SK-N-SH (cell line): ENCODE measurements around the gene NOP16.

ENCODE experiments used
- CHD2 ChIP-seq: fragments of 150-350 bp; IDR thresholded peaks from 2 replicates; pipeline ENCODE4 v1.6.1; 2018; ENCODE audit warnings: low read length; ENCODE audit not compliant: partially characterized antibody
- FOXJ3 ChIP-seq: sonication (generic); formaldehyde crosslinking; IDR thresholded peaks from 2 replicates; pipeline ENCODE4 v1.5.1; 2020; ENCODE audit warnings: mild to moderate bottlenecking, missing genetic modification reagents
- FOXM1 ChIP-seq: IDR thresholded peaks from 2 replicates; pipeline ENCODE4 v1.4.0; 2012; ENCODE audit warnings: low read depth, mild to moderate bottlenecking
- JUND ChIP-seq: IDR thresholded peaks from 2 replicates; pipeline ENCODE4 v1.4.0; 2012
- MXI1 ChIP-seq: IDR thresholded peaks from 2 replicates; pipeline ENCODE4 v1.6.1; 2012; ENCODE audit warnings: mild to moderate bottlenecking, low read depth, low read length, improper control_type of control experiment
- PBX3 ChIP-seq: IDR thresholded peaks from 2 replicates; pipeline ENCODE4; 2012
- POLR2AphosphoS5 ChIP-seq: IDR thresholded peaks from 2 replicates; pipeline ENCODE4 v1.6.1; 2012; ENCODE audit warnings: low read depth, low read length
- RAD21 ChIP-seq: IDR thresholded peaks from 2 replicates; pipeline ENCODE4 v1.6.1; 2012; ENCODE audit warnings: mild to moderate bottlenecking, low read length
- RXRA ChIP-seq: IDR thresholded peaks from 2 replicates; pipeline ENCODE4 v1.4.0; 2012; ENCODE audit warnings: low read depth, mild to moderate bottlenecking, borderline replicate concordance
- SIN3A ChIP-seq: IDR thresholded peaks from 2 replicates; pipeline ENCODE4 v1.6.1; 2012; ENCODE audit warnings: low read depth, mild to moderate bottlenecking, low read length, moderate library complexity, borderline replicate concordance
- YY1 ChIP-seq: IDR thresholded peaks from 2 replicates; pipeline ENCODE4 v1.4.0; 2012; ENCODE audit warnings: low read depth, mild to moderate bottlenecking
- TF ChIP-seq, protein P1 (sequence below): fragments of 200-600 bp; sonication (generic); IDR thresholded peaks from 2 replicates; pipeline ENCODE4 v1.6.1; 2017; ENCODE audit warnings: antibody characterized with exemption, mild to moderate bottlenecking, moderate library complexity

GRCh38 chr5:176384991-176385390 is 3.4 kb downstream of the NOP16 start:
- TF ChIP-seq, protein P1, sequence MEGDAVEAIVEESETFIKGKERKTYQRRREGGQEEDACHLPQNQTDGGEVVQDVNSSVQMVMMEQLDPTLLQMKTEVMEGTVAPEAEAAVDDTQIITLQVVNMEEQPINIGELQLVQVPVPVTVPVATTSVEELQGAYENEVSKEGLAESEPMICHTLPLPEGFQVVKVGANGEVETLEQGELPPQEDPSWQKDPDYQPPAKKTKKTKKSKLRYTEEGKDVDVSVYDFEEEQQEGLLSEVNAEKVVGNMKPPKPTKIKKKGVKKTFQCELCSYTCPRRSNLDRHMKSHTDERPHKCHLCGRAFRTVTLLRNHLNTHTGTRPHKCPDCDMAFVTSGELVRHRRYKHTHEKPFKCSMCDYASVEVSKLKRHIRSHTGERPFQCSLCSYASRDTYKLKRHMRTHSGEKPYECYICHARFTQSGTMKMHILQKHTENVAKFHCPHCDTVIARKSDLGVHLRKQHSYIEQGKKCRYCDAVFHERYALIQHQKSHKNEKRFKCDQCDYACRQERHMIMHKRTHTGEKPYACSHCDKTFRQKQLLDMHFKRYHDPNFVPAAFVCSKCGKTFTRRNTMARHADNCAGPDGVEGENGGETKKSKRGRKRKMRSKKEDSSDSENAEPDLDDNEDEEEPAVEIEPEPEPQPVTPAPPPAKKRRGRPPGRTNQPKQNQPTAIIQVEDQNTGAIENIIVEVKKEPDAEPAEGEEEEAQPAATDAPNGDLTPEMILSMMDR: no peak
- no peak for TF ChIP-seq YY1
- TF ChIP-seq JUND: no peak
- TF ChIP-seq PBX3: no peak
- no peak for TF ChIP-seq RAD21
- no peak for TF ChIP-seq CHD2
- no peak for TF ChIP-seq POLR2AphosphoS5
- no peak for TF ChIP-seq FOXM1
- TF ChIP-seq SIN3A: no peak
- no peak for TF ChIP-seq MXI1
- no peak for TF ChIP-seq RXRA
- no peak for TF ChIP-seq FOXJ3
